ENCODE measurements around the gene DHRSX.
A peak's percentile ranks its signal among the peaks of the same experiment; 100 is the strongest.

The DHRSX gene

GRCh38 chrX:2451501-2452316 lies 49.1 kb downstream of the DHRSX start:
- Histone ChIP-seq H3K4me2 (ENCODE audit: low read length) (no peak overlapping the region), H3K36me3 (ENCODE audit: control insufficient read depth, insufficient read depth, low read length) (no peaks in the 10 kb centered on the region), H2BK15ac (replicated peaks; ENCODE audit: low read depth) (no peak overlapping the region), H2BK5ac (ENCODE audit: low read length) (peak overlapping the region; percentile 25), H3K79me2 (ENCODE audit: control insufficient read depth, insufficient read depth, low read length) (peaks cover 5% of the 10 kb centered on the region), H3K79me1 (ENCODE audit: low read length) (peaks cover 18% of the 10 kb centered on the region), H3K27me3 (ENCODE audit: insufficient read depth, low read length, poor library complexity) (no peaks in the 10 kb centered on the region), H2AK5ac (ENCODE audit: low read length) (no peak overlapping the region), H3K56ac (ENCODE audit: low read length) (peak overlapping the region; percentile 70), H4K8ac (ENCODE audit: low read depth, low read length) (no peak overlapping the region), H3K4me1 (ENCODE audit: control insufficient read depth, low read depth, low read length) (no peaks in the 10 kb centered on the region), H3K4ac (ENCODE audit: low read depth, low read length) (no peak overlapping the region), H3K27ac (ENCODE audit: low read depth, low read length) (no peak overlapping the region), H3K18ac (ENCODE audit: low read length) (no peak overlapping the region), H3K9ac (ENCODE audit: low read length) (no peak overlapping the region), H2BK120ac (ENCODE audit: low read depth, low read length) (no peak overlapping the region), H3K4me3 (ENCODE audit: low read length) (no peak overlapping the region), H3K23ac (ENCODE audit: low read length) (no peak overlapping the region), H4K5ac (ENCODE audit: low read length) (no peak overlapping the region)
- no CpG with 5 or more reads among the region's 25 CpGs for WGBS (ENCODE audit: extremely low coverage, insufficient coverage, low lambda C conversion rate)
- peak; percentile 92 for DNase-seq

GRCh38 chrX:2450681-2451080 lies 50.1 kb downstream of the DHRSX start:
- Histone ChIP-seq H4K8ac (ENCODE audit: low read depth, low read length) (no peak overlapping the region), H2BK15ac (replicated peaks; ENCODE audit: low read depth) (no peak overlapping the region), H3K56ac (ENCODE audit: low read length) (peak overlapping the region; percentile 64), H3K4ac (ENCODE audit: low read depth, low read length) (no peak overlapping the region), H2AK5ac (ENCODE audit: low read length) (no peak overlapping the region), H3K79me2 (ENCODE audit: control insufficient read depth, insufficient read depth, low read length) (peaks cover 10% of the 10 kb centered on the region), H3K79me1 (ENCODE audit: low read length) (peaks cover 23% of the 10 kb centered on the region), H3K4me3 (ENCODE audit: low read length) (no peak overlapping the region), H3K4me1 (ENCODE audit: control insufficient read depth, low read depth, low read length) (no peaks in the 10 kb centered on the region), H3K27me3 (ENCODE audit: insufficient read depth, low read length, poor library complexity) (no peaks in the 10 kb centered on the region), H3K23ac (ENCODE audit: low read length) (no peak overlapping the region), H3K36me3 (ENCODE audit: control insufficient read depth, insufficient read depth, low read length) (no peaks in the 10 kb centered on the region), H2BK5ac (ENCODE audit: low read length) (no peak overlapping the region), H3K9ac (ENCODE audit: low read length) (peak overlapping the region; percentile 36), H3K27ac (ENCODE audit: low read depth, low read length) (no peak overlapping the region), H2BK120ac (ENCODE audit: low read depth, low read length) (no peak overlapping the region), H3K18ac (ENCODE audit: low read length) (no peak overlapping the region), H3K4me2 (ENCODE audit: low read length) (no peak overlapping the region), H4K5ac (ENCODE audit: low read length) (peak overlapping the region; percentile 33)
- DNase-seq, result peak; percentile 61
- no CpG with 5 or more reads among the region's 5 CpGs for WGBS (ENCODE audit: extremely low coverage, insufficient coverage, low lambda C conversion rate)

GRCh38 chrX:2449135-2449886 lies 51.5 kb downstream of the DHRSX start:
- H3K27me3 ChIP-seq (ENCODE audit: insufficient read depth, low read length, poor library complexity), result no peaks in the 10 kb centered on the region
- H3K18ac ChIP-seq (ENCODE audit: low read length), result no peak overlapping the region
- H2BK120ac ChIP-seq (ENCODE audit: low read depth, low read length), result no peak overlapping the region
- H3K23ac ChIP-seq (ENCODE audit: low read length), result no peak overlapping the region
- peaks cover 23% of the 10 kb centered on the region for H3K79me1 ChIP-seq (ENCODE audit: low read length)
- no peak overlapping the region for H4K8ac ChIP-seq (ENCODE audit: low read depth, low read length)
- no peaks in the 10 kb centered on the region for H3K4me1 ChIP-seq (ENCODE audit: control insufficient read depth, low read depth, low read length)
- WGBS (ENCODE audit: extremely low coverage, insufficient coverage, low lambda C conversion rate), result no CpG with 5 or more reads among the region's 13 CpGs
- no peak overlapping the region for H2BK15ac ChIP-seq (replicated peaks; ENCODE audit: low read depth)
- no peak overlapping the region for H2AK5ac ChIP-seq (ENCODE audit: low read length)
- no peak overlapping the region for H3K4me3 ChIP-seq (ENCODE audit: low read length)
- no peak overlapping the region for H2BK5ac ChIP-seq (ENCODE audit: low read length)
- no peak overlapping the region for H3K9ac ChIP-seq (ENCODE audit: low read length)
- H4K5ac ChIP-seq (ENCODE audit: low read length), result no peak overlapping the region
- DNase-seq, result no peak
- no peaks in the 10 kb centered on the region for H3K36me3 ChIP-seq (ENCODE audit: control insufficient read depth, insufficient read depth, low read length)
- peaks cover 10% of the 10 kb centered on the region for H3K79me2 ChIP-seq (ENCODE audit: control insufficient read depth, insufficient read depth, low read length)
- no peak overlapping the region for H3K27ac ChIP-seq (ENCODE audit: low read depth, low read length)
- no peak overlapping the region for H3K4me2 ChIP-seq (ENCODE audit: low read length)
- no peak overlapping the region for H3K4ac ChIP-seq (ENCODE audit: low read depth, low read length)
- no peak overlapping the region for H3K56ac ChIP-seq (ENCODE audit: low read length)

GRCh38 chrX:2447484-2447883 lies 53.3 kb downstream of the DHRSX start:
- H4K5ac ChIP-seq (ENCODE audit: low read length), result no peak overlapping the region
- H3K4me2 ChIP-seq (ENCODE audit: low read length), result no peak overlapping the region
- H4K8ac ChIP-seq (ENCODE audit: low read depth, low read length), result no peak overlapping the region
- H3K4ac ChIP-seq (ENCODE audit: low read depth, low read length), result no peak overlapping the region
- H3K23ac ChIP-seq (ENCODE audit: low read length), result no peak overlapping the region
- no peak overlapping the region for H3K4me3 ChIP-seq (ENCODE audit: low read length)
- peaks cover 10% of the 10 kb centered on the region for H3K79me2 ChIP-seq (ENCODE audit: control insufficient read depth, insufficient read depth, low read length)
- no peak for DNase-seq
- H3K36me3 ChIP-seq (ENCODE audit: control insufficient read depth, insufficient read depth, low read length), result no peaks in the 10 kb centered on the region
- no peak overlapping the region for H3K18ac ChIP-seq (ENCODE audit: low read length)
- no peak overlapping the region for H2BK120ac ChIP-seq (ENCODE audit: low read depth, low read length)
- no peak overlapping the region for H2BK5ac ChIP-seq (ENCODE audit: low read length)
- H3K4me1 ChIP-seq (ENCODE audit: control insufficient read depth, low read depth, low read length), result no peaks in the 10 kb centered on the region
- H3K79me1 ChIP-seq (ENCODE audit: low read length), result peaks cover 22% of the 10 kb centered on the region
- H3K27ac ChIP-seq (ENCODE audit: low read depth, low read length), result no peak overlapping the region
- H3K56ac ChIP-seq (ENCODE audit: low read length), result no peak overlapping the region
- H3K27me3 ChIP-seq (ENCODE audit: insufficient read depth, low read length, poor library complexity), result no peaks in the 10 kb centered on the region
- H2BK15ac ChIP-seq (replicated peaks; ENCODE audit: low read depth), result no peak overlapping the region
- H3K9ac ChIP-seq (ENCODE audit: low read length), result no peak overlapping the region
- no peak overlapping the region for H2AK5ac ChIP-seq (ENCODE audit: low read length)
- no CpG with 5 or more reads among the region's 2 CpGs for WGBS (ENCODE audit: extremely low coverage, insufficient coverage, low lambda C conversion rate)

DNA sequence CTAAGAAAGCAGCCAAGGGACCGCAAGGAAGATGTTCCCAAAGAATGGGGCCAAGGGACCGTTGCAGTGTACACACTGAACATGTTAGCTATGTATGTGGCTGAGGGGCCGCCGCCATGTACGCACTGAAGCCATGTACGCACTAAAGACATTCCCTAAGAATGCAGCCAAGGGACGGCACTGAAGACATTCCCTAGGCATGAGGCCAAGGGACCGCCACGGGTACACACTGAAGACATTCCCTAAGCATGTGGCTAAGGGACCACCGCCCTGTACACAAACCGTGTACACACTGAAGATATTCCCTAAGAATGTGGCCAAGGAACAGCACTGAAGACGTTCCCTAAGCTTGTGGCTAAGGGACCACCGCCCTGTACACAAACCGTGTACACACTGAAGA lies 54.0 kb downstream of the DHRSX start:
- Histone ChIP-seq H2BK120ac (ENCODE audit: low read depth, low read length) (no peak overlapping the region), H4K8ac (ENCODE audit: low read depth, low read length) (no peak overlapping the region), H3K4me2 (ENCODE audit: low read length) (no peak overlapping the region), H2BK15ac (replicated peaks; ENCODE audit: low read depth) (no peak overlapping the region), H3K18ac (ENCODE audit: low read length) (no peak overlapping the region), H3K27me3 (ENCODE audit: insufficient read depth, low read length, poor library complexity) (no peaks in the 10 kb centered on the region), H2BK5ac (ENCODE audit: low read length) (no peak overlapping the region), H3K79me1 (ENCODE audit: low read length) (peaks cover 16% of the 10 kb centered on the region), H3K56ac (ENCODE audit: low read length) (no peak overlapping the region), H4K5ac (ENCODE audit: low read length) (no peak overlapping the region), H3K4me3 (ENCODE audit: low read length) (no peak overlapping the region), H3K27ac (ENCODE audit: low read depth, low read length) (no peak overlapping the region), H3K36me3 (ENCODE audit: control insufficient read depth, insufficient read depth, low read length) (no peaks in the 10 kb centered on the region), H3K9ac (ENCODE audit: low read length) (no peak overlapping the region), H2AK5ac (ENCODE audit: low read length) (no peak overlapping the region), H3K79me2 (ENCODE audit: control insufficient read depth, insufficient read depth, low read length) (peaks cover 7% of the 10 kb centered on the region), H3K23ac (ENCODE audit: low read length) (no peak overlapping the region), H3K4ac (ENCODE audit: low read depth, low read length) (no peak overlapping the region), H3K4me1 (ENCODE audit: control insufficient read depth, low read depth, low read length) (no peaks in the 10 kb centered on the region)
- no CpG with 5 or more reads among the region's 14 CpGs for WGBS (ENCODE audit: extremely low coverage, insufficient coverage, low lambda C conversion rate)
- DNase-seq, result no peak
